Measurements from ENCODE around the gene SMPDL3B.
A peak's percentile ranks its signal among the peaks of the same experiment; 100 is the strongest.

SMPDL3B gene

DNA sequence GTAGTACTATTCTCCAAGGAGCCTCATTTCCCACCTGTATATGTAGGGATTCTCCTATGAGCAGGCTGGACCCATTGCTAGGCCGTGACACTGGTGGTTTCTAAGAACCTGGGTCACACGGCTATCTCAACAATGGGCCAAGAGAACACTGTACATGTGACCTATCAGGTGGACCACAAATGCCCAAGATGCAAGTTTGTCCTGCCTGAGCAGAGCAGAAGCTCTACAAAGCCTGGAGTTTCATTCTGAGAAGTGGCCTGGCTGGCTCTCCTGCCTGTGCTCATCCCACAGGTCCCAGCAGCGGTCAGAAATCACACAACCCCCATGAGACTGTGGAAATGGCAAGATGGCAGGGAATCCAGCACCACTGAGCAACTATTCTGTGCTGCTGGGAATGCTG, 45.3 kb upstream of the SMPDL3B start:
- no peak for TF ChIP-seq CTCF (IDR thresholded peaks at IDR 0.05; ENCODE audit: extremely low read depth, missing control alignments)
- DNase-seq (ENCODE audit: low spot score): no peak

GRCh38 chr1:27891196-27891889, 43.5 kb upstream of the SMPDL3B start:
- no peak for TF ChIP-seq CTCF (IDR thresholded peaks at IDR 0.05; ENCODE audit: extremely low read depth, missing control alignments)
- peak; percentile 56 for DNase-seq (ENCODE audit: low spot score)

DNA sequence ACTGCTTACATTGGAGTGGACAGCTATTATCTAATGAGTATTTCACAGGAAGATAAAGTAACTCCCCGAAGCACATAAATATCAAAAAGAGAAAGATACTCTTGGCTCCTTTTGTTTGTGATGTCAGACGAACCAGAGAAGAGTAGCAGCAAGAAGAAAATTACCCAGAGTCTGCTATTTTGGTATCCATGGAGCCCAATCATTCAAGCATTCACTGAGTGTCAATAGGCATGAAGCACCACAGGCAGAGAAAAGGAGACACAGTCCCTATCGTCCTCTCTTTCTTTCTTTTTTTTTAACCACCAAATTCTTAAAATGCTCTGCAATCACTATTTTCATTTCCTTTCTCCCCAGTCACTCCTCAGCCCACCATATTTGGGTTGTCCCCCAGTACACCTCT, 40.3 kb upstream of the SMPDL3B start:
- no peak for TF ChIP-seq CTCF (IDR thresholded peaks at IDR 0.05; ENCODE audit: extremely low read depth, missing control alignments)
- DNase-seq (ENCODE audit: low spot score): no peak

DNA sequence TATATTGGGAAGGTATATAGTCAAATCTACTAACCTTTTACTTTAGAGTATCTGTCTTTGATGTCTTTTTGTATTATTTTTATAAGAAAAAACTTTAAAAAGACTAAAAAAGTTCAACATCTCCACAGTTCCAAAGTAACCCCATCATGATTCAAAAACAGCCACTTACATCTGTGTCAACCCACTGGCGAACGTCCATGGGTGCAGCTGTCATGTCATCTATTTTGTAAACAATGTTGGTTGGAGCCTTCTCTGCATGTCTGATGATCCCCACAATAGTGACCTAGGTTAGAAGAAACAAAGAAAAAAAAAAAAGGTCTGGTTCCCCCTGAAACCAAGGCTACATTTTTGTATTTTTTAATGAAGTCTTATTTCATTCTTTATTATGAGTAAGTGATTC, 28.0 kb upstream of the SMPDL3B start:
- no peak for TF ChIP-seq CTCF (IDR thresholded peaks at IDR 0.05; ENCODE audit: extremely low read depth, missing control alignments)
- no peak for DNase-seq (ENCODE audit: low spot score)

DNA sequence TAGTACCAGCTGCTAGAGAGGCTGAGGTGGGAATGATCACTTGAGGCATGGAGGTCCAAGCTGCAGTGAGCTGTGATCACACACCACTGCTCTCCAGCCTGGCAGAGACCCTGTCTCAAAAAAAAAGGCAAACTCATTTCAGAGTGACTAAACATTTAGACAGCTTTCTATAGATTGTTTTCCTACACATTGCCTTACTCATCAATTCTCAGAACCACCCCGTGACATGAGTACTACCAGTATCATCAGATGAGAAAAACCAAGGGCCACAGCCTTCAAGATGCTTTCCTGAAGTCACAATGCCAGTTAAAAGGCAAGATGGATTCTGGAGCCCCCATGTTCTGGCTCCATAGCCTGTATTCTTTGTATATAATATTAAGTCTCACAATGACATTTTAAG, 22.4 kb upstream of the SMPDL3B start:
- DNase-seq (ENCODE audit: low spot score): no peak
- no peak for TF ChIP-seq CTCF (IDR thresholded peaks at IDR 0.05; ENCODE audit: extremely low read depth, missing control alignments)

GRCh38 chr1:27915082-27915575, 19.7 kb upstream of the SMPDL3B start:
- DNase-seq (ENCODE audit: low spot score): no peak
- no peak for TF ChIP-seq CTCF (IDR thresholded peaks at IDR 0.05; ENCODE audit: extremely low read depth, missing control alignments)

DNA sequence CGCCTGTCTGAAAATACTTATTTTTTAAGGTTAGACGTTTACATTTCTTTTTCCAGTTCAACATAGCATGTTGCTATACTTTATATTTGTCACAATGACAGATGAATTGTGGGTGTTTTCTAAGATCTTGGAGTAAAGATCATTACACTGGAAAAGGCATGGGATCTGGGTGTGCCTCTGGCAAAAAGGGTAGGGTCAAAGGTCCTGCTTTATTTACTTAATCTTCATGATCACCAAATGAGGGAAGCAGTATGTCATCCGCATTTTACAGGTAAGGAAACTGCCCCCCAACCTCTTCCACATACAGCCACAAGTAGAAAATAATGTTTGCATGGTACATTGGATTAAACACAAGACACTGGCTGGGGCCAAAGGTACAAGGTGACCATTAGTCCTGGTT, 12.5 kb upstream of the SMPDL3B start:
- no peak for DNase-seq (ENCODE audit: low spot score)
- no peak for TF ChIP-seq CTCF (IDR thresholded peaks at IDR 0.05; ENCODE audit: extremely low read depth, missing control alignments)

Data from GM20000 (cell line).